Adrenal gland (tissue), 12 donors: ENCODE measurements around the gene FRY. TPM values are rescaled to one million over a fixed set of nuclear protein-coding genes. Genes with fewer than 3 reads are reported as not detected.

ENCODE experiments used
- DNase-seq, 7 donors: peaks; one replicate each; pipeline ENCODE4 v3.0.0-alpha.2; 2019 to 2020
- H3K27ac ChIP-seq, 5 donors: fragments of 200-600 bp; sonication (generic) in 4 of 5; 1 replicate in 3 of 5; 2 replicates in 2 of 5; pipeline versions ENCODE4 v1.5.1 to v1.8.0; 2016 to 2020; ENCODE audit warnings: mild to moderate bottlenecking in 1 of 5
- H3K27me3 ChIP-seq: fragments of 200-600 bp; 2 replicates; pipeline ENCODE4 v1.8.0; 2021
- H3K36me3 ChIP-seq, 2 donors: fragments of 200-600 bp; replicated peaks in 1 of 2; 1 replicate in 1 of 2; 2 replicates in 1 of 2; pipeline versions ENCODE4 v1.5.1 to v1.8.0; 2018 to 2022
- H3K4me1 ChIP-seq, 2 donors: fragments of 200-600 bp; replicated peaks in 1 of 2; 1 replicate in 1 of 2; 2 replicates in 1 of 2; pipeline versions ENCODE4 v1.5.1 to v1.8.0; 2018 to 2021
- H3K4me3 ChIP-seq, 4 donors: fragments of 200-600 bp; sonication (generic) in 3 of 4; one replicate each; pipeline ENCODE4 v1.5.1; 2016 to 2018
- H3K9me3 ChIP-seq, 3 donors: fragments of 200-600 bp; sonication (generic) in 1 of 3; replicated peaks in 1 of 3; 1 replicate in 2 of 3; 2 replicates in 1 of 3; pipeline versions ENCODE4 v1.5.1 to v1.8.0; 2016 to 2021
- POLR2A ChIP-seq, 2 donors: fragments of 450-650 bp; IDR thresholded peaks; one replicate each; pipeline ENCODE4 v1.6.1; 2017; ENCODE audit warnings: antibody characterized with exemption in 2 of 2, mild to moderate bottlenecking in 2 of 2, moderate library complexity in 1 of 2
- WGBS, 4 donors: extraction: QIAGEN DNeasy Blood & Tissue Kit in 2 of 4; methylation state at CpG; one replicate each; pipeline versions ENCODE4 v1.1.5 to v1.1.7; 2013 to 2017; 5-methylcytosine and 5-hydroxymethylcytosine counted together
- intact Hi-C, 2 donors: fragments of 100-400 bp; cut with DNase I; formaldehyde crosslinking; loops; one replicate each; pipeline versions ENCODE4 v1.14.1 to v1.15.0; 2022 to 2023
- polyA plus RNA-seq, 3 donors: library from polyadenylated mRNA; stranded (reverse); fragments of 200-250 nt in 2 of 3; fragments of 350-450 nt in 1 of 3; fragmentation: Illumina TruSeq in 1 of 3; extraction: RNeasy Lipid Tissue Mini Kit (QIAGEN cat#74804) in 1 of 3; gene quantifications; one replicate each; pipeline ENCODE4 v1.2.3, GENCODE V29; 2013 to 2014
- total RNA-seq, 9 donors: library from RNA; depleted of rRNA in 4 of 9; stranded (reverse); fragments of >200 nt in 4 of 9; fragments of 120-200 nt in 1 of 9; fragmentation: NEBNext Ultra II Directional in 1 of 9; extraction: Animal tissue kit (Norgen Biotek cat#: 25700) in 1 of 9; gene quantifications; one replicate each; pipeline versions ENCODE4 v1.1.0 to v1.2.4, GENCODE V29; 2013 to 2023
- TF ChIP-seq, protein P1 (sequence below), 6 experiments: fragments of 450-650 bp in 4 of 6; fragments of 200-600 bp in 2 of 6; sonication (generic) in 1 of 6; IDR thresholded peaks; 1 replicate in 5 of 6; 2 replicates in 1 of 6; pipeline versions ENCODE4 v1.5.1 to v1.8.0; 2016 to 2021; ENCODE audit warnings: antibody characterized with exemption in 6 of 6, mild to moderate bottlenecking in 2 of 6, moderate library complexity in 1 of 6
- donor health status: healthy with polysubstance abuse.
- donor health status: Bipolar disorder and iron deficiency.
- donor health status: DM: yes; HTN: yes; CAD: no.
- donor health status: DM: no; HTN: no; CAD: no.
- donor health status: DM: no; HTN: no; CAD: no.
- donor health status: DM: yes; HTN: yes; CAD: no.

The FRY gene
- total and polyA plus RNA-seq, 12 donors: 1.5 to 17.2 (median 7.3) TPM

DNA sequence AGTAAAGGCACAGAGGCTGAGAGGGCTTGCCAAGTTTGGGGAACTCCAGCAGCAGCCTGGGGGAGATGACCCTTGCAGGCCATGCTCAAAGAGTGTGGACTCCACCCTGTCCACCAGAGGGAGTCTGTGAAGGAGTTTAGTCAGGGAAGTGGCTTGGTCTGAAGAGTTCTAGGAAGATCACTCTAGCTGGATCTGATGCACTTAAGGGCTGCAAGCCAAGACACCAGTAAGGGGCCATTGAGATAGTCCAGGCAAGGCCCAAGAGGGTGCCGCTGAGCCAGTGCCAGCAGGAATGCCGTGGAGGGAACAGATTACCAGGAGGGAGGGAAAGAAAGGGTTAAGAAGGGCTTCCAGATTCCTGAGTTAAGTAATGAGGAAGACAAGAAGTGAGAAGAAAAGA, 214.9 kb downstream of the FRY start:
- Histone ChIP-seq H3K27me3 (no peaks in the 10 kb centered on the region), H3K4me3 (no peak overlapping the region), H3K36me3 (no peaks in the 10 kb centered on the region), H3K4me1 (no peaks in the 10 kb centered on the region), H3K27ac (no peak overlapping the region), H3K9me3 (no peaks in the 10 kb centered on the region)
- TF ChIP-seq, protein P1, sequence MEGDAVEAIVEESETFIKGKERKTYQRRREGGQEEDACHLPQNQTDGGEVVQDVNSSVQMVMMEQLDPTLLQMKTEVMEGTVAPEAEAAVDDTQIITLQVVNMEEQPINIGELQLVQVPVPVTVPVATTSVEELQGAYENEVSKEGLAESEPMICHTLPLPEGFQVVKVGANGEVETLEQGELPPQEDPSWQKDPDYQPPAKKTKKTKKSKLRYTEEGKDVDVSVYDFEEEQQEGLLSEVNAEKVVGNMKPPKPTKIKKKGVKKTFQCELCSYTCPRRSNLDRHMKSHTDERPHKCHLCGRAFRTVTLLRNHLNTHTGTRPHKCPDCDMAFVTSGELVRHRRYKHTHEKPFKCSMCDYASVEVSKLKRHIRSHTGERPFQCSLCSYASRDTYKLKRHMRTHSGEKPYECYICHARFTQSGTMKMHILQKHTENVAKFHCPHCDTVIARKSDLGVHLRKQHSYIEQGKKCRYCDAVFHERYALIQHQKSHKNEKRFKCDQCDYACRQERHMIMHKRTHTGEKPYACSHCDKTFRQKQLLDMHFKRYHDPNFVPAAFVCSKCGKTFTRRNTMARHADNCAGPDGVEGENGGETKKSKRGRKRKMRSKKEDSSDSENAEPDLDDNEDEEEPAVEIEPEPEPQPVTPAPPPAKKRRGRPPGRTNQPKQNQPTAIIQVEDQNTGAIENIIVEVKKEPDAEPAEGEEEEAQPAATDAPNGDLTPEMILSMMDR (IDR thresholded peaks at IDR 0.05): peak; percentile 49 to 66 (median 64)
- TF ChIP-seq POLR2A (IDR thresholded peaks at IDR 0.05): no peak
- intact Hi-C loops: no loop called here
- DNase-seq: peak; percentile 31 to 73 (median 48)
- WGBS, 4 donors: 57 to 83% (median 59%) methylated on average over 2 of the region's 2 CpGs

DNA sequence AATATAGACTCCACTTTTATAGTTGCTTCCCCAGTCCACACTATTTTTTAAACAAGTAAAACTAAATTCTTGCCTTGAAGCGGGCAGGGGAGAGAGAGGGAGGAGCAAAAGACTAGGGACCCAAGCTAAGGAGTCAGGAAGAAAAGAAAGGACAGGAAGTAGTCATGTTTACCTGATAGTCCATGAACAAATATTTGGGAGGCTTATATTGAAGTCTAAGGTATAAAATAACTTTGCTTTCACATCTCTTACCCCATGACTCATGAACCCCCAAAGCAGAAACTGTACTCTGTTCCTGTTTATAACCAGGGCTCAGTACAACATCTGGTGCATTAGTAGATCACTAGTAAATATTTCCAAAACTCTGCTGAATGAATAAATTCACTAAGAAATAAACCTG, 216.3 kb downstream of the FRY start:
- WGBS, 4 donors: 0% methylated on average over 1 of the region's 1 CpG; no CpG with 5 or more reads in 1 of the 4 donors
- intact Hi-C loops: no loop called here
- Histone ChIP-seq H3K27ac (no peak overlapping the region), H3K4me1 (no peaks in the 10 kb centered on the region), H3K36me3 (no peaks in the 10 kb centered on the region), H3K9me3 (no peaks in the 10 kb centered on the region), H3K27me3 (no peaks in the 10 kb centered on the region), H3K4me3 (no peak overlapping the region)
- no peak for TF ChIP-seq POLR2A (IDR thresholded peaks at IDR 0.05)
- TF ChIP-seq, protein P1 (IDR thresholded peaks at IDR 0.05): no peak
- DNase-seq: no peak

DNA sequence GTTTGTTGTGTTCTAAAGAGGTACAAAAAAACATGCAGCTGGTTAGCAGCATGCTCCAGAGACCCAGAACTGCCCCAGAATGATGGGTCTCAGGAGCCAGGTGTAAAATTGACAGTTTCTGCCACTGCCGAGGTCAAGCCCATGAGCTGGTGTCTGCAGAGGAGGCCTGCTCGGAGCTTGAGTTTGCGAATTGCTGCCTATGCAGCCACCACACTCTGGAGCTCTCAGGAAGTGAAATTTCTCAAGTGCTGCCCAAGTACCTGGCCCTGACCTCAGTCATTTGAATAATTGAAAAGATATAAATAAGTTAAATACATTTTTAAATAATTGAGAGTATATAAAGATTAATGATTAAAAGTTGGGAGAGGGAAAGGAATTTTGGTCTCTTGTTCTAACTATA, 217.2 kb downstream of the FRY start:
- WGBS, 4 donors: 86 to 89% (median 88%) methylated on average over 3 of the region's 3 CpGs
- Histone ChIP-seq H3K9me3 (no peaks in the 10 kb centered on the region), H3K36me3 (no peaks in the 10 kb centered on the region), H3K4me3 (no peak overlapping the region), H3K27ac (no peak overlapping the region), H3K27me3 (no peaks in the 10 kb centered on the region), H3K4me1 (no peaks in the 10 kb centered on the region)
- intact Hi-C loops: no loop called here
- no peak for DNase-seq
- TF ChIP-seq, protein P1 (IDR thresholded peaks at IDR 0.05): no peak
- no peak for TF ChIP-seq POLR2A (IDR thresholded peaks at IDR 0.05)

DNA sequence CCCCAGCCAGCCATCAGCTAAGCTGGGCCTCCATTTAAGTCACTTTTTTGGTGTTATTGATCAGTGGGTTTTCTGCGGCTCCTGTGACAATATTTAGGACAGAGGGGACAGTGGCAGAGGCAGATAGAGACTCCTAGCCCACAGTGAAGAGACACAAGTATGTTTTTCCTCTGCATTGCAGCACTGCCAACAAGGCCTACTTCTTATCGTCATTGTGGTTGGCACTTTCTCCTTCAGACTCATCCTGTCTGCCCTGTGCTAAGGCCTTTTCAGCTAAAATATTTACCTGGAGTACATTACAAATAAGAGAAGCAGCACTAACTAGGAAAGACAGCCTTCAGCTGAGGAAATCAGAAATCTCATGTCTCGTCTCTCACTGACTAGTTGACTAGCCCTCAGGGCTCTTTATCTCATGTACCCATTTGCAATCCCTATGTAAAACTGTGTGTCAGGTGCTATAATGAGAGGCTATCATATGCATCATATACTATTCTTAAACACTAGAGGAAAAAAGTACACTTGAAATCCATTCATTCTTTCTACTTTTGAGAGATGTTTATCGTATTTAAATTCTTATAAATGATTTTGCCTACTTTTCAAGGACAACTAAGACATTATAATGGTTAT, 221.4 kb downstream of the FRY start:
- Histone ChIP-seq H3K9me3 (no peaks in the 10 kb centered on the region), H3K4me3 (no peak overlapping the region), H3K4me1 (no peaks in the 10 kb centered on the region), H3K27ac (no peak overlapping the region), H3K36me3 (no peaks in the 10 kb centered on the region), H3K27me3 (no peaks in the 10 kb centered on the region)
- no peak for TF ChIP-seq POLR2A (IDR thresholded peaks at IDR 0.05)
- TF ChIP-seq, protein P1 (IDR thresholded peaks at IDR 0.05): no peak
- intact Hi-C loops: no loop called here
- WGBS, 4 donors: 87 to 96% (median 91%) methylated on average over 4 of the region's 4 CpGs
- no peak for DNase-seq
